Spleen (tissue), 7 donors: Measurements from ENCODE around the gene APLP1.

Source experiments
- POLR2AphosphoS5 ChIP-seq, 3 donors: sonication (generic); formaldehyde crosslinking; IDR thresholded peaks; one replicate each; pipeline ENCODE4 v1.5.1; 2017; ENCODE audit warnings: antibody characterized with exemption in 3 of 3
- TF ChIP-seq, protein P1 (sequence below), 11 experiments: fragments of 200-600 bp in 7 of 11; fragments of 450-650 bp in 4 of 11; sonication (generic) in 4 of 11; IDR thresholded peaks in 8 of 11; conservative IDR thresholded peaks in 3 of 11; 1 replicate in 7 of 11; 2 replicates in 4 of 11; pipeline versions ENCODE4 v1.4.0 to v1.8.0; 2016 to 2021; ENCODE audit warnings: antibody characterized with exemption in 11 of 11, inconsistent platforms in 4 of 11, mild to moderate bottlenecking in 1 of 11
- donor health status: DM: no; HTN: no; CAD: no; lungs with moderate emphysema.
- donor health status: DM: no; HTN: no; CAD: no.
- donor health status: DM: no; HTN: no; CAD: no.

DNA sequence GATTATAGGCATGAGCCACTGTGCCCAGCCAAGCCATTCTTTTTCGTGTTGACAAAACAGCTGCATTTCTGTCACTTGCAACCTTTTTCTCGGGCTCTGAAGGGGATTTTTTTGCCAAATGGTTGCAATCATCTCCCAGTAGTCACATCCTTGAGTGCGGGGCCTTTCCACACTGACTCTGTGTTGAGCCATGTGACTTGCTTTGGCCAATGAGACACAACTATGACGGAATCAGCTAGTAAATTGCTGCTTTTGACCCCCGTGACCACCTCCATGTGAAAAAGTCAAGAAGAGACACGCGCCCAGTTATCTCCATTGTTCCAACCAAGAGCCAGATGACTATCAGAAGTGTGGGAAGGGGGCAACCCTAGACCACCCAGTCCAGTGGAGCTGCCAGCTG, 34.4 kb upstream of the APLP1 start:
- TF ChIP-seq POLR2AphosphoS5 (IDR thresholded peaks at IDR 0.05): no peak
- TF ChIP-seq, protein P1, sequence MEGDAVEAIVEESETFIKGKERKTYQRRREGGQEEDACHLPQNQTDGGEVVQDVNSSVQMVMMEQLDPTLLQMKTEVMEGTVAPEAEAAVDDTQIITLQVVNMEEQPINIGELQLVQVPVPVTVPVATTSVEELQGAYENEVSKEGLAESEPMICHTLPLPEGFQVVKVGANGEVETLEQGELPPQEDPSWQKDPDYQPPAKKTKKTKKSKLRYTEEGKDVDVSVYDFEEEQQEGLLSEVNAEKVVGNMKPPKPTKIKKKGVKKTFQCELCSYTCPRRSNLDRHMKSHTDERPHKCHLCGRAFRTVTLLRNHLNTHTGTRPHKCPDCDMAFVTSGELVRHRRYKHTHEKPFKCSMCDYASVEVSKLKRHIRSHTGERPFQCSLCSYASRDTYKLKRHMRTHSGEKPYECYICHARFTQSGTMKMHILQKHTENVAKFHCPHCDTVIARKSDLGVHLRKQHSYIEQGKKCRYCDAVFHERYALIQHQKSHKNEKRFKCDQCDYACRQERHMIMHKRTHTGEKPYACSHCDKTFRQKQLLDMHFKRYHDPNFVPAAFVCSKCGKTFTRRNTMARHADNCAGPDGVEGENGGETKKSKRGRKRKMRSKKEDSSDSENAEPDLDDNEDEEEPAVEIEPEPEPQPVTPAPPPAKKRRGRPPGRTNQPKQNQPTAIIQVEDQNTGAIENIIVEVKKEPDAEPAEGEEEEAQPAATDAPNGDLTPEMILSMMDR (IDR thresholded peaks at IDR 0.05 in 8 of 11, conservative IDR thresholded peaks at IDR 0.05 in 3 of 11): no peak
